Esophagus muscularis mucosa (tissue), 4 donors: ENCODE results near the gene LRRC8E.

ENCODE experiments used
- EP300 ChIP-seq: sonication (generic); formaldehyde crosslinking; IDR thresholded peaks from one replicate; pipeline ENCODE4 v1.6.1; 2017; ENCODE audit warnings: antibody characterized with exemption
- POLR2A ChIP-seq: fragments of 450-650 bp; IDR thresholded peaks from one replicate; pipeline ENCODE4 v1.6.1; 2017; ENCODE audit warnings: antibody characterized with exemption, moderate library complexity, mild to moderate bottlenecking, low read depth
- POLR2AphosphoS5 ChIP-seq, 2 donors: sonication (generic); formaldehyde crosslinking; IDR thresholded peaks; one replicate each; pipeline ENCODE4 v1.6.1; 2017; ENCODE audit warnings: antibody characterized with exemption in 2 of 2
- TF ChIP-seq, protein P1 (sequence below), 3 experiments: fragments of 200-600 bp in 2 of 3; fragments of 450-650 bp in 1 of 3; sonication (generic) in 2 of 3; IDR thresholded peaks; one replicate each; pipeline ENCODE4 v1.5.1; 2017 to 2019; ENCODE audit warnings: antibody characterized with exemption in 3 of 3, mild to moderate bottlenecking in 2 of 3, moderate library complexity in 1 of 3

DNA sequence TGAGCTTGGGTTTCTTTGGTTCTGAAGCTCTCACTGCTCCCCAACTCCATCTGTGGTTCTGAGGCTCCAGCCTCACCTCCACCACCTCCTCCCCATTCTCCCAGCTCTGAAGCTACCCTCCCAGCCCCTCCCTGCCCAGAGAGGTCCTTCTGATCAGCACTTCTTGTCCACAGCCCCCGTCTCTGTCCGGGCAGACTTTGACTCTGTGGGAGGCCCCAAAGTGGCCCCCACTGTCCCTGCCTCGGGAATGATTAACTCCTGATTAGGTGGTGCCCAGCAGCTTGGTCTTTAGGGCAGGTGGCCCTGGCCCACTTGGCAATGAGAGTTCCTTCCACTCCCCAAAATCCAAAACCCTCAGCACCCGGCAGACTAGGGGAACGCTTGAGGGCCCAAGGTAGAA, 43.9 kb upstream of the LRRC8E start:
- TF ChIP-seq, protein P1, sequence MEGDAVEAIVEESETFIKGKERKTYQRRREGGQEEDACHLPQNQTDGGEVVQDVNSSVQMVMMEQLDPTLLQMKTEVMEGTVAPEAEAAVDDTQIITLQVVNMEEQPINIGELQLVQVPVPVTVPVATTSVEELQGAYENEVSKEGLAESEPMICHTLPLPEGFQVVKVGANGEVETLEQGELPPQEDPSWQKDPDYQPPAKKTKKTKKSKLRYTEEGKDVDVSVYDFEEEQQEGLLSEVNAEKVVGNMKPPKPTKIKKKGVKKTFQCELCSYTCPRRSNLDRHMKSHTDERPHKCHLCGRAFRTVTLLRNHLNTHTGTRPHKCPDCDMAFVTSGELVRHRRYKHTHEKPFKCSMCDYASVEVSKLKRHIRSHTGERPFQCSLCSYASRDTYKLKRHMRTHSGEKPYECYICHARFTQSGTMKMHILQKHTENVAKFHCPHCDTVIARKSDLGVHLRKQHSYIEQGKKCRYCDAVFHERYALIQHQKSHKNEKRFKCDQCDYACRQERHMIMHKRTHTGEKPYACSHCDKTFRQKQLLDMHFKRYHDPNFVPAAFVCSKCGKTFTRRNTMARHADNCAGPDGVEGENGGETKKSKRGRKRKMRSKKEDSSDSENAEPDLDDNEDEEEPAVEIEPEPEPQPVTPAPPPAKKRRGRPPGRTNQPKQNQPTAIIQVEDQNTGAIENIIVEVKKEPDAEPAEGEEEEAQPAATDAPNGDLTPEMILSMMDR (IDR thresholded peaks at IDR 0.05): no peak
- TF ChIP-seq POLR2A (no peak), POLR2AphosphoS5 (IDR thresholded peaks at IDR 0.05) (no peak), EP300 (no peak)
